HG03520 (cell line): ENCODE data around the gene CARMIL1.
"Not testable (repeated sequence)": the region's sequence is repeated elsewhere in the genome, so short reads cannot be mapped to it uniquely, and the experiment has no call there.

Source experiments
- ATAC-seq: cut with Tn5 transposase; IDR thresholded peaks from one replicate; pipeline ENCODE4 v1.9.1; 2021; ENCODE audit warnings: mild to moderate bottlenecking, moderate library complexity; ENCODE audit not compliant: unreplicated experiment

CARMIL1 gene

DNA sequence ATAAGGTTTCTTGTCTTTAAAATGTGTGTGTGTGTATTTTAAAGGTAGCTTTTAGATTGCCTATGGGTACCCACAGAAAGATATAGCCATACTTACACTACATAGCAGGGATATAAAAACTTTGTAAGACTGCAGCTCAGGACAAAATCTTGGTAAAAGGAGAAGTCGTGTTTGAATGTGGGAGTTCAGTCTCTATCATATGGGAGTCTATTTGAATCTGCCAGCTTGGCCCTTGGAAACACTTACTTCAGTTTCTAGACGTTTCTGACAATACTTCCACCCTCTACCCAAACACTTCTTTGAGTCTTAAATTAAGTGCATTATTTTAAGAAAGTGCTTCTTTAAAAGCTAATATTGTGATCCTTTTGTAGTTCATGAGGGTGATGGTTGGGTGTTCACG is 155.7 kb downstream of the CARMIL1 start:
- no peak for ATAC-seq

DNA sequence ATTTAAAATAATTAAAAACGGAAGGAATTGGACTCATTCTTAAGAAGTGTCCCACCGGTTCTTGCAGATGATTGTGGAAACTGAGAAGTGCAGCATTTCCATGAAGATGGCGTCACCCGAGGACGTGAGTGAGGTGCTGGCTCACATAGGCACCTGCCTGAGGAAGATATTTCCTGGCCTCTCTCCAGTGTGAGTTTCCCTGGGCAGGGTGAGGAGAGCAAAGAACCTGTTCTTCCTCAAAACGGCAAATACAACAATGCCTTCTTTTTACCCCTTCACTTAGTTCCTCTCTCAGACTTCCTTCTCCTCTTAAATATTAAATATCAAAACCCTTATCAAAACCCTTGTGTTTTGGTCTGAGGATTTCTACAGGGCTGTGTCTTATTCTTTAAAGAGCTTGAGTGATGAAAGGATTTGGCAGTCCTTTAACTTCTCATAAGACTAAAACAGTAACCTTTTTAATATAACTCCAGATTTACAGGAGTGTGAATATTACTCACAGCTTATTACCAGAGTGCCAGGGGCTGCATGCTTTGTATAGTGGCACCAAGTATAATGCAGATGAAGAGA is 156.3 kb downstream of the CARMIL1 start:
- no peak for ATAC-seq

GRCh38 chr6:25436760-25437159 is 157.6 kb downstream of the CARMIL1 start:
- ATAC-seq = no peak

DNA sequence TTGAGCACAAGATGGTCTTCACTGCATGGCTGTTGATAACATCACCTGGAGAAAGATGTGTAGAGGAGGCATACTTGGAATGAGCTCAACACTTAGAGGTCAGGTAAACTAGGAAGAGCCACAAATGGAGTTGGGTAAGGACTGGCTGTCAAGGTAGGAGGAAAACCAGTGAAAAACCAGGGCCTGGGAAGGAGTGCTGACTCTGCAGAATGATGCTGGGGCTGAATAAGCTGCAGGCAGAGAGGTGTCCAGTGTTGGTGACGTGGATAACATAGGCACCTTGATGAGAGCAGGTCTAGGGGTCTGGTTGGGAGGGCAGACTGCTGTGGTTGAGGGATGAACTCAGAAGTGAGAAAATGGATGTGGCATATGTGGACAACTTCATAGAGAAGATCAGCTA is 160.2 kb downstream of the CARMIL1 start:
- ATAC-seq = no peak

DNA sequence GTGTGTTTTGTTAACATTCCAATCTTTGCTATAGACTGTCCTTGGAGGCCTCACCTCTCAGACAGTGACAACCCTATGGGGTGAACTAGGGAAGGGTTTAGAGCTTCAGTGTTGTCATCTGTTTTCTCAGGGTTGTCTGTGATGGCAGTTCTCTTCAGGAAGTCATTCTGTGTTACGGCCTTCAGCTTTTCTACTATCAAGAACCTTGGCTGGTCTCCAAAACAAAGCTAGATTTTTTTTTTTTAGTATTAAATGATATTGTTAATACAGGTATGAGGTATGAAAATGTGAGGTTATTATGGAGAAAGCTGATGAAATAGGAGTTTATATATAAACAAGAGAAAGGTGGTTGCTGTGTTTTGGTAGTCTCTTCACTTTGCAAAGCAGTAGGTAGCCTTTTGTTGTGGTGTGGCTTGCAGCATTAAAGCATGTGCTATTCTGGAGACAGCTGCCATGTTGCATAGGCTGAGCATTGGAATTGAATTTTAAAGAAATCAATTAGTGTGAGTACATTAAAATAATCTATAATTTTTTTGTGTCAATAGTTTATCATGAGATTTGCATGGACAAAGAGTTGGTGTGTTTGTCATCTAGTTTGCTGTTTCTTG is 162.6 kb downstream of the CARMIL1 start:
- ATAC-seq = no peak

DNA sequence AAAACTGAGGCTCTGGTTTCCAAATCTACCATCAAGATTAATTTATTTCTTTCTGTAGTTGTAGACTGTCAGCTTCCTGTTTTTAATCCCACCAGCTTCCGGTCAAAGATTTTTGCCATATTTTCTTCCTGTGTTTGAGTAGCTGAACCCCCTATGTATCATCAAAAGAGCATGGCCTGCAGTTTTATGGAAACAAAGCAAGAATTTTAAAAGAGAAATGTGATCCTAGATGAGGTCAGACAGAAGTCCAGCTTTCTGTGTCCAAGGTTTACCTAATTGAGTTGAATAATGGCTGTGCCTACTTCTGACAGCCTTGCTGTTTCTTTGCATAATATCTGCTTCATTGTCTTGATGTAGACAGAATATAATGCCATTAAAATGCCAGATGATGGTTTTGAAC is 163.7 kb downstream of the CARMIL1 start:
- no peak for ATAC-seq

DNA sequence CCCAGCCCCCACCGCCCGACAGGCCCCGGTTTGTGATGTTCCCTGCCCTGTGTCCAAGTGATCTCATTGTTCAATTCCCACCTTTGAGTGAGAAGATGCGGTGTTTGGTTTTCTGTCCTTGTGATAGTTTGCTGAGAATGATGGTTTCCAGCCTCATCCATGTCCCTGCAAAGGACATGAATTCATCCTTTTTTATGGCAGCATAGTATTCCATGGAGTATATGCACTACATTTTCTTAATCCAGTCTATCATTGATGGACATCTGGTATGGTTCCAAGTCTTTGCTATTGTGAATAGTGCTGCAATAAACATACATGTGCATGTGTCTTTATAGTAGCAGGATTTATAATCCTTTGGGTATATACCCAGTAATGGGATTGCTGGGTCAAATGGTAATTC is 165.3 kb downstream of the CARMIL1 start:
- ATAC-seq = not testable (repeated sequence)

- no peak for ATAC-seq
Measured at GRCh38 chr6:25446830-25447569, 167.8 kb downstream of the CARMIL1 start.

DNA sequence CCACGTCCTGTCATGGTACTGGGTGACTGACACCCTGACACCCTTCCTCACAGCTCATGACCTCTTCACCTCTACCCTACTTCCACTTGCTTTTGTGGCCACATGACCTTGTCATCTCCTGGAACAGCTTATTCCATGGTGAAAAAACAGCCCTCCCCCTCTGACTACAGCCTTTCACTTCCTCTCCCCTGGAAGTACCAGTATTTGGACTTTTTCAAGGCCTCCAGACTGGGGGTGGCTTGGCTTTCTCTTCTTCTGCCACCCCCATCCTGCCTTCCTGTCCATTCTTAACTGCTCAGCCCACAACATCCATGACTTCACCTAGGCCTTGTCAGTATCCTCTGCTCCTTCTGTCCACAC is 168.4 kb downstream of the CARMIL1 start:
- no peak for ATAC-seq

DNA sequence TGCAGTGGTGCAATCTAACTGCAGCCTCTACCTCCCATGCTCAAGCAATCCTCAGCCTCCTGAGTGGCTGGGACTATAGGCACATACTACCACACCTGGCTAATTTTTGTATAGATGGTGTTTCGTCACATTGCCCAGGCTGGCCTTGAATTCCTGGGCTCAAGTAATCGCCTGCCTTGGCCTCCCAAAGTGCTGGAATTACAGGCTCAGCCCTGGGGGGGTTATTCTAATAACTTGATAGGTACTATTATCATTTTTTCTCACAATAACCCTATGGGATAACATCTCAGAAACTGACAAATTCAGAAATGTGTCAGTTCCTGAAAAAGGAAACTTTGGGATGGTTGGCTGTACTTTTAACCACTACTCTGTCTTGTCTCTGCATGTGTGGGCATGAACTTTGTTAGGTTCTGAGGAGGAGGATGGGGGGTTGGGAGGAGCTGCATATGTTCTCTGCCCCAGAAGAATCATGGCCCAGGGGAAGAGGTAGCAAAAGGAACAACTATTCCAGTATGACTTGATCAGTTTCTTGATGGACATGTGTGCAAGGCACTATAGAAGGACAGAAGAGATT is 169.9 kb downstream of the CARMIL1 start:
- no peak for ATAC-seq

GRCh38 chr6:25449774-25450173 is 170.6 kb downstream of the CARMIL1 start:
- ATAC-seq = no peak

DNA sequence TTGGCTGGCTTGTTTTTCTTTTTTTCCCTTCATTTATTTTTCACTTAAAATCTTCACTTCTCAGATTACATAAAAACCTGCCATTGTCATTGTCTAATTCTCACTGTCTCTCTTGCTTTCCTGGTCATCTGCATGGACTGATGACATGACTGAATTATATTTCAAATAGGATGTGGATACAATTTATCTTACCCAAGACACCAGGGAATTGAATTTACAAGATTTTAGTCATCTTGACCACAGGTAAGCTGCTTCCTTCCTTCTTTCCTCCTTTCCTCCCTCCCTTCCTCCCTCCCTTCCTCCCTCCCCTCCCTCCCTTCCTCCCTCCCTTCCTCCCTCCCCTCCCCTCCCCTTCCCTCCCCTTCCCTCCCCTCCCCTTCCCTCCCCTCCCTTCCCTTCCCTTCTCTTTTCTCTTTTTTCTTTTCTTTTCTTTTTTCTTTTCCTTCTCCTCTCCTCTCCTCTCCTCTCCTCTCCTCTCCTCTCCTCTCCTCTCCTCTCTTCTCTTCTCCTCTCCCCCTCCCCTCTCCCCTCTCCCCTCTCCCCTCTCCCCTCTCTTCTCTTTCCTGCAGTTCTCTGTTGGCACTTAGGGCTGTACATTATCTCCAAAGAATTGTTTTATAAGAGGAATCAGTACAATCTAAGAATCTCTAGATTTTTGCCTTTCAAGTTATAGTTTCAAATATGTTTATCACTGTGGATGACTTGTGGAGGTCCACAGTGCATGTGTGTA is 171.5 kb downstream of the CARMIL1 start:
- no peak for ATAC-seq

DNA sequence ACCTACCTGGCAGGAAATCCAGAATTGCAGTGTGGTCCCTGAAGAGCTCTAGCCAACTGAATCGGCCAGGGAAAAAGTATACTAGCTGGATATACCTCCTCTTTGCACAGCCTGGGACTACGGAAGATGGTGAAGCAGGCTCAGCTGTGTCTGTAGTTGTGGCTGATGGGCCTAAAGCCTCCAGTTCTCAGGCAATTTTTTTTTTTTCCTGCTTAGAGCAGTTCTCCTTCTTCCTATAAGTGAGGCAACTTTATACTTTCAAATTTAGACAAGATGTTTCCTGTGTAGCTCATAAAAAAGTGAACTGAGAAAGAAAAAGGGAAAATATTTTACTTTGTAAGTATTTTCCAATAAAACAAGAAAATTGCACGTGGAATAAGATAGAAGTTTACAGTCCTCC is 172.9 kb downstream of the CARMIL1 start:
- no peak for ATAC-seq

- no peak for ATAC-seq
Measured at GRCh38 chr6:25453288-25453687, 174.1 kb downstream of the CARMIL1 start.

DNA sequence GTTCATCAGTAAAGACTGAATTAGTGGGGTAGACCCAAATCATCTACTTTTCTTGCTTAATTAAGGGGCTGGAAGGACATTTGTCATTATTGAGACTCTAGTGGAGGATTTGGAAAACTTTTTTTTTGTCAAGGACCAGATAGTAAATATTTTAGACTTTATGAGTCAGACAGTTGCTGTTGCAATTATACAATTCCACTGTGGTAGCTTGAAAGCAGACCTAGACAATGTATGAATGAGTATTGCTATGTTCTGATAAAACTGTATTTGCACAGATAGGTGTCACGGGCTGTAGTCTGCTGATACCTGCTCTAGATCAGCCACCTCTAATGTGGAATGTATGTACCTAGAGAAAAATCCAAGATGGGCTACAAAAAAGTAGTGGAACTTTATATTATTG is 175.0 kb downstream of the CARMIL1 start:
- ATAC-seq = no peak

GRCh38 chr6:25456249-25457040 is 177.3 kb downstream of the CARMIL1 start:
- ATAC-seq = no peak

DNA sequence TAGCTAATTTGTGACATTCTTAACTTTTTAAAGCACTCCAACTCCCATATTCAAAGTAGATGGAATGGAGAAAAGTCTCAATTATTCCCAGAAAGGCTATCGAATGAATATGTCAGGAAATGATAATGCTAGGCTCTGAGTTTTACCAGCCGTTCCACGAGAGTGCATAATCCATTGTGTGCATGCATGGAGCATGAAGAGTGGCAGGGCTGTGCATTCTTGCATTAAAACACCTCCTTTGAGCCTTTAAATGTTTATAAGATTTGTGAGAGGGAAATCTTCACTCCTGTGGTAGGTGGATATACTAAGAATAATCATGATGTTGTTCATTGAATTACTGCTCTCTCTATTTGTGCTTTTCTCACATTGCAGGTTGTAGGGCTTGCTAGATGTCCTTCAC is 178.3 kb downstream of the CARMIL1 start:
- ATAC-seq = no peak

DNA sequence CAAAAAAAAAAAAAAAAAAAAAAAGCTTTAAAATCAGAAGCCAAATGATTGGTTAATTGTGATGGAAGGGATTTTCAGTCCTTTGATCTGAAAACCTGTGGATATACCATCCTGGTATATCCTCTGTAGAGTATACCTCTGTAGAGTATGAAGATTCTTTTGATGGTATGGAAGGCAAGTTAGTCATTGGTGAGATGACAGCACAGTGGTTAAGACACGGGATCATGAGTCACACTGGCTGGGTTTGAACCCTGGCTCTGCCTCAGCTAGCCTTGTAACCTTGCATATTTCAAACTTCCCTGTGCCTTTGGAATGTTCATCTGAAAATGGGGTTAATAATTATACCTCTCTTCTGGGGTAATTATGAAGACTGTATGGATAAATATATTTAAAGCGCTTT is 179.3 kb downstream of the CARMIL1 start:
- ATAC-seq = no peak

- no peak for ATAC-seq
Measured at GRCh38 chr6:25462235-25462897, 183.2 kb downstream of the CARMIL1 start.

DNA sequence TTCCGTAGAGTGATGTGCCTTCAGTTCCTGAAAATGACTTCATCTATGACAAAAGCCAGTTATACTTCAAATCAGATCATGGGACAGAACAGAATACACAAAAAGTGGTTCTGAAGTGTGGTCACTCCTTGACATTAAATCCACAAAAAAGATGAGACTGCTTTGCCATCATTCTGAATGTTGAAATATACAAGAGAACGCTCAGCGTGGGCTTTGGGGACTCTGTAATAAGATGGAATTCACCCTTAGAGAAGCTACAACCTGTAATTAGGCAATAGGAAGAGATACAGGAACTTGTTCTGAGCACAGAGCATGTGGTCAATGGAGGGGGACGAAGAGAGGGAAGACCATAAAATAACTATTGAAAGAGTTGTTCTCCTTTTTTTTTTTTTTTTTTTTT is 184.3 kb downstream of the CARMIL1 start:
- no peak for ATAC-seq
